ENCODE data around the gene LPP. TPM values are rescaled to one million over a fixed set of nuclear protein-coding genes. Genes with fewer than 3 reads are reported as not detected.

The LPP gene
- total RNA-seq, 1 experiment from 2014 or later, result 264 TPM

DNA sequence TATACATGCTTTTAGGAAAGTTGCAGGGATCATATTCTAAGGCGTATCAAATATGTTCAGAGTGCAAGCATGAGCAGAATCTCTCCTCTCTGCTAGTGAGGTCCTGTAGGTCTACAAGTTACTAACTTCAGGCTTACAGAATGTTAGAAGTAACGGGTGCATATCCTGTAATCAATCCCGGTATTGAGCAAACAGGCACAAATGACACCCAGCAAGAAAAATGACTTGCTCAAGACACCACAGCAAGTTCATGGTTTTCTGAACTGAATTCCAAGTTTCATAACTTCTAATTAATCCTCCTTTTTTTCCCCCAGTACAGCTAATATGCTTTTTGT, 663.9 kb downstream of the LPP start:
- TF ChIP-seq, protein P1, sequence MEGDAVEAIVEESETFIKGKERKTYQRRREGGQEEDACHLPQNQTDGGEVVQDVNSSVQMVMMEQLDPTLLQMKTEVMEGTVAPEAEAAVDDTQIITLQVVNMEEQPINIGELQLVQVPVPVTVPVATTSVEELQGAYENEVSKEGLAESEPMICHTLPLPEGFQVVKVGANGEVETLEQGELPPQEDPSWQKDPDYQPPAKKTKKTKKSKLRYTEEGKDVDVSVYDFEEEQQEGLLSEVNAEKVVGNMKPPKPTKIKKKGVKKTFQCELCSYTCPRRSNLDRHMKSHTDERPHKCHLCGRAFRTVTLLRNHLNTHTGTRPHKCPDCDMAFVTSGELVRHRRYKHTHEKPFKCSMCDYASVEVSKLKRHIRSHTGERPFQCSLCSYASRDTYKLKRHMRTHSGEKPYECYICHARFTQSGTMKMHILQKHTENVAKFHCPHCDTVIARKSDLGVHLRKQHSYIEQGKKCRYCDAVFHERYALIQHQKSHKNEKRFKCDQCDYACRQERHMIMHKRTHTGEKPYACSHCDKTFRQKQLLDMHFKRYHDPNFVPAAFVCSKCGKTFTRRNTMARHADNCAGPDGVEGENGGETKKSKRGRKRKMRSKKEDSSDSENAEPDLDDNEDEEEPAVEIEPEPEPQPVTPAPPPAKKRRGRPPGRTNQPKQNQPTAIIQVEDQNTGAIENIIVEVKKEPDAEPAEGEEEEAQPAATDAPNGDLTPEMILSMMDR (IDR thresholded peaks at IDR 0.05; ENCODE audit: unreplicated experiment), result no peak
- intact Hi-C loops (cut with micrococcal nuclease; ENCODE audit: unreplicated experiment), result loop anchor here (5.0 to 10.0 kb wide), 2 partner anchors 134 to 1327 kb away; no protein-coding TSS in a partner anchor
- Mint-ChIP-seq H3K4me1 (ENCODE audit: low read depth, unreplicated experiment) (peaks cover 30% of the 10 kb centered on the region), H3K27me3 (ENCODE audit: unreplicated experiment) (no peaks in the 10 kb centered on the region), H3K36me3 (ENCODE audit: insufficient read depth, unreplicated experiment) (no peaks in the 10 kb centered on the region), H3K27ac (ENCODE audit: unreplicated experiment) (peak overlapping the region; percentile 74), H3K4me3 (ENCODE audit: low read depth, unreplicated experiment) (peak overlapping the region; percentile 53), H3K9me3 (ENCODE audit: low read depth, unreplicated experiment) (no peaks in the 10 kb centered on the region)
- CTCF ChIA-PET, result no interaction called here
- DNase-seq, result no peak
- no TSS peak for BruUV-seq (replicated peaks)

DNA sequence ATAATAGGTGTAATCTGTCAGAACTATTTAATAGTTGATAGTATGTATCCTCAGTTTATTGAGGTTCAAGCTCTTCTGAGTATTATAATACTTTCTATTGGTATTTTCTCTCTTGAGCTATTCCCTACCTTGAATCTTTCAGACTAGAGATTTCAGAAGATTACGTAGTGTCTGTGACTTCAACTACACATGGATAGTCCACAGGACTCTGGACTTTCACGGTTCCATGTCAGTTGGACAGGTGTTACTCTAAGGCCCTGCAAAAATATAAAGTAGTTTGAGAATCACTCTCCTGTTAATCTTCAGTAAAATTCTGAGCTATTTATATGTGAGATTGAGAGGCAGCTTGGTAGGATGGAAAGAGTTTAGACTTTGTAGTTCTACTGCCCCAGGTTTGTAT, 664.3 kb downstream of the LPP start:
- TF ChIP-seq, protein P1 (IDR thresholded peaks at IDR 0.05; ENCODE audit: unreplicated experiment), result no peak
- H3K4me3 Mint-ChIP-seq (ENCODE audit: low read depth, unreplicated experiment), result peak overlapping the region; percentile 53
- intact Hi-C loops (cut with micrococcal nuclease; ENCODE audit: unreplicated experiment), result loop anchor here (5.0 to 10.0 kb wide), 2 partner anchors 134 to 1327 kb away; no protein-coding TSS in a partner anchor
- no TSS peak for BruUV-seq (replicated peaks)
- DNase-seq, result no peak
- no peaks in the 10 kb centered on the region for H3K36me3 Mint-ChIP-seq (ENCODE audit: insufficient read depth, unreplicated experiment)
- peak overlapping the region; percentile 74 for H3K27ac Mint-ChIP-seq (ENCODE audit: unreplicated experiment)
- H3K27me3 Mint-ChIP-seq (ENCODE audit: unreplicated experiment), result no peaks in the 10 kb centered on the region
- CTCF ChIA-PET, result interaction anchor here (0.7 kb wide), 2 partner anchors 110 to 666 kb away, joined by 3 read pairs; no protein-coding TSS in a partner anchor
- H3K4me1 Mint-ChIP-seq (ENCODE audit: low read depth, unreplicated experiment), result peaks cover 30% of the 10 kb centered on the region
- no peaks in the 10 kb centered on the region for H3K9me3 Mint-ChIP-seq (ENCODE audit: low read depth, unreplicated experiment)

DNA sequence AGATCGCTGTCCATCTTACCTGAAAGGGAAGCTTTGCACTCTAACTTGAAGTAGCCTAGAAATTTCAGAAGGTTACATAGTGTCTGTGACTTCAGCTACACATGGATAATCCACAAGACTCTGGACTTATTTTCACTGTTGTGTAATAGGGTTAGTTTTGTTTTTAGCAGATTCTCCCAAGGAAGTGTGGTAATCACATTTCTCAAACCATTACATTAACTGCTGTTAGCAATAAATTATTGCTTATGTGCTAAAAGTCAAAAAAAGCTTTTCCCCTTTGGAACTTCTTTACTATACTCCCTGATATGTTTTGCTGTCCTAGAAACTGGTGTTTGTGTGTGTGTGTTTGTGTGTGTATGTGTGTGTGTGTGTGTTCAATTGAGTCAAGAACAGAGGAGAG, 666.0 kb downstream of the LPP start:
- TF ChIP-seq, protein P1 (IDR thresholded peaks at IDR 0.05; ENCODE audit: unreplicated experiment), result no peak
- CTCF ChIA-PET, result no interaction called here

DNA sequence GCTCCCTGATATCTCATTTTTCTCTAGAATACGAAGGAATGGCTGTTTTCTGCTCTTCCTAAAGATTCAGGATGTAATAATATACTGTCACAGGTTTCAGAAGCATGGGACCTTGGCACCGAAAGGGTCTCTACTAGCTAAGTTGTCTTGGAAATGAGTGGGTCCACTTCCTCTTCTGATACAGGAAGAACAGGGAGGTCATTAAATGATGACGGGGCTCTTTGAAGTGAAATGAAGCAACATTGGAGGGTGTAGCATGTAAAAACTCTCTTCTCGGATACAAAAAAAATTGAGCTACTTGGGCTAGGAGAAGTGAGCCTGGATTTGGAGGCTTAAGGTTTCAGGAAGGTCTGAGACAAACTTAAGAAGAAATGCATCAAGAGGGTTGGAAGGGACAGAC, 668.0 kb downstream of the LPP start:
- CTCF ChIA-PET, result no interaction called here
- intact Hi-C loops (cut with micrococcal nuclease; ENCODE audit: unreplicated experiment), result no loop called here
- peaks cover 25% of the 10 kb centered on the region for H3K4me1 Mint-ChIP-seq (ENCODE audit: low read depth, unreplicated experiment)
- H3K27ac Mint-ChIP-seq (ENCODE audit: unreplicated experiment), result no peak overlapping the region
- no peaks in the 10 kb centered on the region for H3K27me3 Mint-ChIP-seq (ENCODE audit: unreplicated experiment)
- no peak for DNase-seq
- no peaks in the 10 kb centered on the region for H3K9me3 Mint-ChIP-seq (ENCODE audit: low read depth, unreplicated experiment)
- TF ChIP-seq, protein P1 (IDR thresholded peaks at IDR 0.05; ENCODE audit: unreplicated experiment), result no peak
- no peak overlapping the region for H3K4me3 Mint-ChIP-seq (ENCODE audit: low read depth, unreplicated experiment)
- BruUV-seq (replicated peaks), result no TSS peak
- H3K36me3 Mint-ChIP-seq (ENCODE audit: insufficient read depth, unreplicated experiment), result no peaks in the 10 kb centered on the region

More for the DNA sequence above, 666.0 kb downstream of the LPP start:
- Mint-ChIP-seq H3K9me3 (ENCODE audit: low read depth, unreplicated experiment) (no peaks in the 10 kb centered on the region), H3K36me3 (ENCODE audit: insufficient read depth, unreplicated experiment) (no peaks in the 10 kb centered on the region), H3K27me3 (ENCODE audit: unreplicated experiment) (no peaks in the 10 kb centered on the region), H3K27ac (ENCODE audit: unreplicated experiment) (no peak overlapping the region), H3K4me3 (ENCODE audit: low read depth, unreplicated experiment) (no peak overlapping the region), H3K4me1 (ENCODE audit: low read depth, unreplicated experiment) (peaks cover 30% of the 10 kb centered on the region)
- BruUV-seq (replicated peaks), result no TSS peak
- intact Hi-C loops (cut with micrococcal nuclease; ENCODE audit: unreplicated experiment), result loop anchor here (5.0 to 10.0 kb wide), 2 partner anchors 132 to 1325 kb away; no protein-coding TSS in a partner anchor
- DNase-seq, result no peak
